ENCODE measurements around the gene DPEP1. TPM values are rescaled to one million over a fixed set of nuclear protein-coding genes. Genes with fewer than 3 reads are reported as not detected.
"Not testable (repeated sequence)": the region's sequence is repeated elsewhere in the genome, so short reads cannot be mapped to it uniquely, and the experiment has no call there.

DPEP1 gene
- total RNA-seq, 1 donor from 2014 or later = 0.51 TPM

DNA sequence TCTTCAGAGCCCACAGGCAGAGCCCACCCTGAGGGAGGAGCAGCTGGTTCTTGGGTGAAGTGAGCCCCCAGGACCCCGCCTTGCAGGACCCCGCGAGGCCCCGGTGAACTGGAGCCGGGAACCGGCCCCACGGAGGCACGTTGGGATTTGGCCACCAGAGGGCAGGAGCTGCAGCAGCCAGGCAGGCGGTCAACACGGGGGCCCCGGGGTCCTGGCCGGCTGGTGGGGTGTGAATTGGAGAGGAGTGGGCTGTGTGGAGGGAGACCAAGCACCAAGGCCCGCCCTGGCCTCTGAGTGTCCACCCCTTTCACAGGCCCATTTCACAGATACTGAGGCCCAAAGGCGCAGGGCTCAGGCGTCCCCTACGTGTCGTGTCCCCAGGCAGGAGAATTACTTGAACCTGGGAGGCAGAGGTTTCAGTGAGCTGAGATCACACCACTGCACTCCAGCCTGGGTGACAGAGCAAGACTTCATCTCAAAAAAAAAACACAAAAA, 2.2 kb downstream of the DPEP1 start:
- no peak for DNase-seq (ENCODE audit: low spot score)

GRCh38 chr16:89616623-89617022, 3.2 kb downstream of the DPEP1 start:
- DNase-seq (ENCODE audit: low spot score) = no peak

GRCh38 chr16:89617036-89617435, 3.6 kb downstream of the DPEP1 start:
- DNase-seq (ENCODE audit: low spot score) = no peak

- DNase-seq (ENCODE audit: low spot score) = no peak
Observed at GRCh38 chr16:89618109-89618998, 4.9 kb downstream of the DPEP1 start.

DNA sequence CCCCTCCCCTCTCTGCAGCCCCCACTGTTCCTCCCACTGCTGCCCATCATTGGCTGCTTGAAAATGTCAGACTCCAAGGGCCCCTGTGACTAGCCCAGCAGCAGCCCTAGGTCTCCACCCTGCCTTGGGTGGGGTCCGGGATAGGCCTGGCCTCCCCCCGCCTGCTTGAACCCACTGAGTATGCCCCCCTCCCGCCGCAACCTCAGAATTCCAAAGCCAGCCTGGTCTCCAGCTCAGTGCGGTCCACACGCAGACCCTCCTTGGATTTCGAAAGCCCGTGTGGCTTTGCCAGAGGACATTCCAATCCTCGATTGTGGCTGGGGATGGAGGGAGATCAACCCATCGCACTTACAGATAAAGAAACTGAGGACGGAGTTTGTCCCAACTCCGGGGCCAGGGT, 6.4 kb downstream of the DPEP1 start:
- no peak for DNase-seq (ENCODE audit: low spot score)

DNA sequence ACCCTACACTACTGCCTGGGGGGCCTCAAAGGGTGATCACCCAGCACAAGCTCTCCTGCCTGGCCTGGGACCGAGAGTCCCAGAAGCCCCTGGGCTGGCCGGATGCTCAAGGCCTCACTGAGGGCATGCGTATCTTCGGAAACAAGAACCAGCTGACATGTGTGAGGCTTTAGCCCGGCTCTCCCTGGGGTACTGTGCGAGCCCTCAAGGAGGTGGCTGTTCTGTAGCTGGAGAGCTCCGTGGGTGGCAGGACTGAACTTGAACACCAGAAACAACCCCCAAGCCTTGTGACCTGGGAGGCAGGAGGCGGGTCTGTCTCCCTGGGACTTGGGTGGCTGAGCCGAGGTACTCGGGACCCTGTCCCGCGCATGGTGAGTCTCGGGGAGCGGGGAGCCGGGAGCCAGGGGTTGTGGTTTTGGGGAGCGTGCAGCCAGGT, 7.0 kb downstream of the DPEP1 start:
- DNase-seq (ENCODE audit: low spot score) = no peak

DNA sequence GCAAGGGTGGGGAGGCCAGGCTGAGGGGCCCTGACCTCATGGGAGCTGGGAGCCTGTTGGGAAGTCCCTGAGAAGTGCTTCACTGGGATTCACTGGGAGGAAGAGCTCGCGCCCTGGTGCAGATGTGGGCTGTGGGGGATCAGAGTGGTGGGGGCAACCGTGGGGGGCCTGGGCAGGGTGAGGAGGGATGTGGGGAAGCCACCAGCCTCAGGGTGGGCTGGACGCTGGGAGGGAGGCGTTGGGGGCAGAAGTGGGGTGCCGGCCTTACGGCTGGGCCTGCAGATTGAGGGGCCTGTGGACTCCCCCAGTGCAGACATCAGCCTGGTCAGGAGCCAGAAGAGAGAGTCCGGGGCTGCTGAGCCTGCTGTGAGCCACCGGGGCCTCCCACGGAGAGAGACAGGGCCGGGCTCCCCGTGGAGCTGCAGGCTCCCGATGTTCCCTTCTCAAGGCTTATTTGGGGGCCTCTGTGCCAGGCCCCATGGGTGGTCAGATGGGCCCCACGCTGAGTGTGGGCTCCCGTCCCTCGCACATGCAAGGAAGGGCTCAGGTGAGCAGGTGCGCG, 7.8 kb downstream of the DPEP1 start:
- no peak for DNase-seq (ENCODE audit: low spot score)

DNA sequence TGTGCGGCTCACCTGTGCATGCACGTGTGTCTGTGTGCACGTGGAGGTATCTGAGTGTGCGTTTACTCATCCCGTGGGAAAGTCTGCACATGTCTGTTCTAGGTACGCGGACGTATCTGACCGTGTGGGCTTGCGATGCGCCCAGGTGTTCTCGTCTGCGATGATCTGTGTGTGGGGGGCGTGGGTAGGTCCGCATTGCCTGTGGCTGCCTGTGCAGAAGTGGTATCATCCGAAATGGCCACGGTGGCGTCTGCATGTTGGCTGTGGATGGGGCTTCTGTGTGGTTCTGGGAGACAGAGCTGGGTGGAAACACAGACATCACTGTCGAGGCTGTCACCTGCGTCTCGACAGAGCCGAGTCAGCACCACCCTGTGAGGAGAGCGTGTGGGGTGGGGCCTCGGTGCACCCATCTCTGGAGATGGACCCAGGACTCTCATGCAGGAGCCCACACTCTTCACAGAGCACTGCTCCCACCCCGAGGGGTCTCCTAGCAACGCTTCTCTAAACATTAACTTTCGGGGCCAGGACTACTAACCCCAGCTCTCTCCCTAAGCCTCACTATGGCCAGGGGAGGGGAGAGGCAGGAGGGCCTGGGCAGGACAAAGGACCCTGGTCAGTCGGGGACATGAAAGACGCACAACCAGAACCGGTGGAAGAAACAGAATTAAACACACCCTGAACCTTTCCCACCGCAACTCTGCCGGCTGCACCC, 8.4 kb downstream of the DPEP1 start:
- DNase-seq (ENCODE audit: low spot score) = no peak

GRCh38 chr16:89623511-89624261, 10.2 kb downstream of the DPEP1 start:
- DNase-seq (ENCODE audit: low spot score) = no peak

GRCh38 chr16:89624777-89625761, 11.6 kb downstream of the DPEP1 start:
- no peak for DNase-seq (ENCODE audit: low spot score)

DNA sequence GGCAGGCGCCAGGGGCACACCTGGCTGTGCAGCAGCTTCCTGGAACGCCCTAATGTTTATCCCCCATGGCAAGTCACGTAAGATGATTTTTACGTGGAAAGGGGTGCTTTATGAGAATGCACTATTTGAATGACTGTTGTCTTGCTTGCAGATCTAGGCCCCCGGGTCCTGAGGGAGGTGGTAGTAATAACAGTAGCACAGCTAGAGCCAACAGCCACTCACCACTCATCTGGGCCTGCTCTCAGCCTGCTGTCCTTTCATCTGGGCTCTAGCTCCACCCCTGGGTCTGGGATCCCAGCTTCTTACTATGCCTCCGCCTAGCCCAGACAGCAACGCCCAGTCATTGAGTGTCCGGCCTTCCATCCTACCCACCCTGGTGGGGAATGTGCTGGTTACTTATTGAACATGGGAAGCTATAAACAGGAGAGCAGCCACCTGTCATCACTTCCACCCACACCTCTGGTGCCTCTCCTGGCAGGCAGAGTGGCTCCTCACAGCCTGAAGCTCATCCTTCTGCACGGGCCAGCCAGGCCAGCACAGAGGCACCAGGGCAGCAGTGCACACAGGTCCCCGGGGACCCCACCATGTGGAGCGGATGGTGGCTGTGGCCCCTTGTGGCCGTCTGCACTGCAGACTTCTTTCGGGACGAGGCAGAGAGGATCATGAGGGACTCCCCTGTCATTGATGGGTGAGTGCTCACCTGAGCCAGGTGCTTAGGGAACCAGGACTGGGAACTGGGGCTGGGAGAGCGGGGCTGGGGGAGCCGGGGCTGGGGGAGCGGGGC, 16.6 kb downstream of the DPEP1 start:
- no peak for DNase-seq (ENCODE audit: low spot score)

- no peak for DNase-seq (ENCODE audit: low spot score)
Observed at GRCh38 chr16:89633064-89633631, 19.7 kb downstream of the DPEP1 start.

DNA sequence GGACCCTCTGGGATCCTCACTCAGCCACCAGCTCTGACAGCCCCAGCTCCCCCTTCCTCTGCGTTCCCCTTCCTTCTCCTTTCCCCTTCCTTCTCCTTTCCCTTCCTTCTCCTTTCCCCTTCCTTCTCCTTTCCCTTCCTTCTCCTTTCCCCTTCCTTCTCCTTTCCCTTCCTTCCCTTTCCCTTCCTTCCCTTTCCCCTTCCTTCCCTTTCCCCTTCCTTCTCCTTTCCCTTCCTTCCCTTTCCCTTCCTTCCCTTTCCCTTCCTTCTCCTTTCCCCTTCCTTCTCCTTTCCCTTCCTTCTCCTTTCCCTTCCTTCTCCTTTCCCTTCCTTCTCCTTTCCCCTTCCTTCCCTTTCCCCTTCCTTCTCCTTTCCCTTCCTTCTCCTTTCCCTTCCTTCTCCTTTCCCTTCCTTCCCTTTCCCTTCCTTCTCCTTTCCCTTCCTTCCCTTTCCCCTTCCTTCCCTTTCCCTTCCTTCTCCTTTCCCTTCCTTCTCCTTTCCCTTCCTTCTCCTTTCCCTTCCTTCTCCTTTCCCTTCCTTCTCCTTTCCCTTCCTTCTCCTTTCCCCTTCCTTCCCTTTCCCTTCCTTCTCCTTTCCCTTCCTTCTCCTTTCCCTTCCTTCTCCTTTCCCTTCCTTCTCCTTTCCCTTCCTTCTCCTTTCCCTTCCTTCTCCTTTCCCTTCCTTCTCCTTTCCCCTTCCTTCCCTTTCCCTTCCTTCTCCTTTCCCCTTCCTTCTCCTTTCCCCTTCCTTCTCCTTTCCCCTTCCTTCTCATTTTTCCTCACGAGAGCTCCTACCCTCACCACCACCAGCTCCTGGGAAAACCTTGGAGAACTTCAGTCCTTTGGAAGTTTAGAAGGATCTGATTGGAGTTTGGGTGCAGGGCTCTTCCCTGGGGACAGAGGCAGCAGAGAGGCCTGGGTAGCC, 21.3 kb downstream of the DPEP1 start:
- not testable (repeated sequence) for DNase-seq (ENCODE audit: low spot score)

DNA sequence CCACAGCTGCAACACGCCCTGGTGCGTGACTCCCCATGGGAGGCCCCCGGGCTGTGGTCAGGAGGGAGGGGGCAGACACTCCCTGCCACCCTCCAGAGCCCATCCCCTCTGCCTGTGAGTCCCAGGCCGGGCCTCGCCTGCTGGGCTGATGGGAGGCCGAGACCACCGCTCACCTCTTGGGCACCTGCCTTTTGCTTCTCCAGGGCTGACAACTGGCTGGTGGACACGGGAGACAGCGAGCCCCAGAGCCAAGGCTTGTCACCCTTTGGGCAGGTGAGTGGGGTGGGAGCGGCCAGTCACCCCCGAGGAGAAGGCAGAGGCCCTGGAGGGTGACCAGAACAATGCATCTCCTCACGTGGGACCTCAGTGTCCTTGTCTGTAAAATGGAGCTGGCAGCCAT, 23.2 kb downstream of the DPEP1 start:
- DNase-seq (ENCODE audit: low spot score) = no peak

DNA sequence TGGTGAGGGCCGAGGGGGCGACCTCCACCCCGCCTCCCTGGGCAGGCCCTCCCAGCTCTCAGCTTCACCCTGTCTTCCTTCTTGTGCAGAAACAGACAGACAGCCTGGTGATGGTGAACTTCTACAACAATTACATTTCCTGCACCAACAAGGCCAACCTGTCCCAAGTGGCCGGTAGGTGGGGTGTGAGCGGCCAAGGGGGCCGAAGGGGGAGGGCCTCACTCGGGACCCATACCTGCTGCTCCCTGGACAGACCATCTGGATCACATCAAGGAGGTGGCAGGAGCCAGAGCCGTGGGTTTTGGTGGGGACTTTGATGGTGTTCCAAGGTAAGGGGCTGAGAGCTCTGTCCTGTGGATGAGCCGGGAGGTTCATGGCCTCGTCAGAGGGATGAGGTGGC, 23.9 kb downstream of the DPEP1 start:
- no peak for DNase-seq (ENCODE audit: low spot score)

GRCh38 chr16:89638455-89638854, 25.0 kb downstream of the DPEP1 start:
- DNase-seq (ENCODE audit: low spot score) = no peak

- DNase-seq (ENCODE audit: low spot score) = no peak
Observed at GRCh38 chr16:89639385-89639784, 25.9 kb downstream of the DPEP1 start.

Data from mesenteric fat pad (tissue), 1 donor.